Heart left ventricle (tissue), 13 donors: Measurements from ENCODE around the gene PEX11G.

Experiments
- CTCF ChIP-seq, 12 donors: fragments of 200-600 bp; sonication (generic) in 4 of 12; IDR thresholded peaks; one replicate each; pipeline versions ENCODE4 v1.5.0 to v1.8.0; 2018 to 2022; ENCODE audit warnings: antibody characterized with exemption in 12 of 12, mild to moderate bottlenecking in 5 of 12
- POLR2A ChIP-seq, 2 donors: fragments of 450-650 bp; IDR thresholded peaks; one replicate each; pipeline ENCODE4 v1.6.1; 2017; ENCODE audit warnings: antibody characterized with exemption in 2 of 2, mild to moderate bottlenecking in 2 of 2, moderate library complexity in 2 of 2
- donor health status: ischemic (EF 13 %, LVEDD 7.1; RV severe dilation, severe dysfunction).
- donor health status: DM: no; HTN: yes; CAD: no.
- donor health status: DM: no; HTN: no; CAD: no.
- donor health status: ischemic (EF 25% LVEDD 6.9; RV normal size, moderate dysfunction).
- donor health status: ischemic (EF 25% LVEDD 5.7; RV mildly dilated, moderate dysfunction).
- donor health status: ischemic (EF 35%, LVEDD 5.7; RV mildly dilated, moderate dysfunction).
- donor health status: nonischemic (EF 11% LVEDD 7.7; RV severe dilation, severe dysfunction).
- donor health status: DM: yes; HTN: yes; CAD: no.
- donor health status: PGD.
- donor health status: ischemic (EF 29% LVEDD 5.4; RV normal size, mild dysfunction).
- donor health status: nonischemic (EF 23%, LVEDD 6.1; RV moderate dilation, normal function).

- TF ChIP-seq CTCF (IDR thresholded peaks at IDR 0.05) (no peak), POLR2A (IDR thresholded peaks at IDR 0.05) (no peak)
These were observed 18.1 kb downstream of the PEX11G start for GRCh38 chr19:7470540-7471305.
